GM12874 (cell line): ENCODE measurements around the gene GBGT1.

ENCODE experiments used
- TF ChIP-seq, protein P1 (sequence below): IDR thresholded peaks from 2 replicates; pipeline ENCODE4 v1.5.1; 2011; ENCODE audit warnings: low read depth, mild to moderate bottlenecking, control low read depth, low read length, moderate library complexity; ENCODE audit not compliant: insufficient read depth

Gene GBGT1

DNA sequence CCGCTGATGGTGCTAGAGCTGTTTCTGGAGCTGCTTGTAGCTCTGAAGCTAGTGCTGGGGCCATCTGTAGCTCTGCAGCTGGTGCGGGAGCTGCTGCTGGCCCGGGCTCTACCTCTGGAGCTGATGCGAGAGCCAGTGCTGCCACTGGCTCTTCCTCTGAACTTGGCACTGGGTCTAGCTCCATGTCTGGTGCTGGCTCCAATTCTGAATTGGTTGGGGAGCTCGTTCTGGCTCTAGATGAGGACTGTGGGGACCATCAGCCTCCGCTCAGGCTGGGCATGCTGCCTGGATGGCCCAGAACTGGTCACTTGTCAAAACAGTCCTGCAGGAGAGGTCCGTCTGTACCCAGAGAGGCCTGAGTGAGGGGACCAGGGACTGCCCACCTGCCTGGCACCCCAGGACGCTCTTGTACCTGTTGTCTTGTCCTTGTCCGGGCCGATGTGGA lies 23.9 kb upstream of the GBGT1 start:
- TF ChIP-seq, protein P1, sequence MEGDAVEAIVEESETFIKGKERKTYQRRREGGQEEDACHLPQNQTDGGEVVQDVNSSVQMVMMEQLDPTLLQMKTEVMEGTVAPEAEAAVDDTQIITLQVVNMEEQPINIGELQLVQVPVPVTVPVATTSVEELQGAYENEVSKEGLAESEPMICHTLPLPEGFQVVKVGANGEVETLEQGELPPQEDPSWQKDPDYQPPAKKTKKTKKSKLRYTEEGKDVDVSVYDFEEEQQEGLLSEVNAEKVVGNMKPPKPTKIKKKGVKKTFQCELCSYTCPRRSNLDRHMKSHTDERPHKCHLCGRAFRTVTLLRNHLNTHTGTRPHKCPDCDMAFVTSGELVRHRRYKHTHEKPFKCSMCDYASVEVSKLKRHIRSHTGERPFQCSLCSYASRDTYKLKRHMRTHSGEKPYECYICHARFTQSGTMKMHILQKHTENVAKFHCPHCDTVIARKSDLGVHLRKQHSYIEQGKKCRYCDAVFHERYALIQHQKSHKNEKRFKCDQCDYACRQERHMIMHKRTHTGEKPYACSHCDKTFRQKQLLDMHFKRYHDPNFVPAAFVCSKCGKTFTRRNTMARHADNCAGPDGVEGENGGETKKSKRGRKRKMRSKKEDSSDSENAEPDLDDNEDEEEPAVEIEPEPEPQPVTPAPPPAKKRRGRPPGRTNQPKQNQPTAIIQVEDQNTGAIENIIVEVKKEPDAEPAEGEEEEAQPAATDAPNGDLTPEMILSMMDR: no peak

DNA sequence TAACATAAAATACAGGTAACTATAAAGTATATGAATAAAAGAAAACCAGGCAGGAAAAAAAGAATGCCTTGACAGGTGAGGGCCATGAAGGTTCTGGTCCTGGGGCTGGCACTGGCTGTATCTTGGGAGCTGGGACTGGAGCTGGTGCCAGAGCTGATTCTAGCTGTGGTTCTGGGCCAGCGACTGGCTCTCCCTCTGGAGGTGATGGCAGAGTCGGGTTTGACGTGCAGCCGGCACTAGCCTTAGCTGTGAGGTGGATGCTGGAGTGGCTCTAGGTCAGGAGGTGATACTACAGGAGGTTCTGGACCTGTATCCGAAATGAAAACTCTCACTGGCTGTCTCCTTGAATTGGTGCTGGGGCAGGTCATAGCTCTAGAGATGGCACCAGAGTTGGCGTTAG lies 23.0 kb upstream of the GBGT1 start:
- TF ChIP-seq, protein P1: no peak

DNA sequence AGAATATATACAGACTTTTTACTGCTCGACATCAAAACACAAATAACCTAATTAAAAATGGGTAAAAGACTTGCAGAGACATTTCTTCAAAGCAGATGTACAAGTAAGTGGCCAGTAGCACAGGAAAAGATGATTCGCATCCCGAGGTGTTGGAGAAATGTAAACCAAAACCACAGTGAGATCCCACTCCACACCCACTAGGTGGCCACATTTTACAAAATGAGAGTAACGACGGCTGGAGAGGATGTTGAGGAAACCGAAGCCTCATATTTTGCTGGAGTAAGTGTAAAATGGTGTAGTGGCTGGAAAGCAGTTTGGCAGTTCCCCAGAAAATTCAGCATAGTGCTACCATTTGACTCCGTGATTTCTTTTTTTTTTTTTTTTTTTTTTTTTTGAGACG lies 21.3 kb upstream of the GBGT1 start:
- TF ChIP-seq, protein P1: peak; percentile 28; the same call in 1 of the 2 replicates

DNA sequence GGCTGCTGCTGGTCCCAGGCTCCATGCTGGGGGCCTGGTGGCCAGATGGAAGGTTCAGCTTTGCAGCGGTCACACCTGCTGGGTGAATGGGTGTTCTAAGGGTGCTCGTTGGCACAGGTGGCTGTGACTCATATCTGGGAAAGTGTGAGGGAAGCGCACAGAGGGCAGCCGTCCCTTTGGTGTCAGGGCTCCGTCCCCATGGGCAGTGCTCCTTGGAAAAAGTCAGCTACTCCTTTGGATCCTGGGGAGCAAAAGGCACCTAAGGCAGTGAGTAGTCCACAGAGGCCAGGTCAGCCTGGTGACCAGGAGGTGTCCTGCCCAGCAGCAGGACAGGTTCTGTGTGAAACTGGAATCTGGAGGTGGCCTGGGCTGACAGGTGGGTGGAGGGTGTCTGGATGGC lies 18.4 kb upstream of the GBGT1 start:
- TF ChIP-seq, protein P1: no peak

DNA sequence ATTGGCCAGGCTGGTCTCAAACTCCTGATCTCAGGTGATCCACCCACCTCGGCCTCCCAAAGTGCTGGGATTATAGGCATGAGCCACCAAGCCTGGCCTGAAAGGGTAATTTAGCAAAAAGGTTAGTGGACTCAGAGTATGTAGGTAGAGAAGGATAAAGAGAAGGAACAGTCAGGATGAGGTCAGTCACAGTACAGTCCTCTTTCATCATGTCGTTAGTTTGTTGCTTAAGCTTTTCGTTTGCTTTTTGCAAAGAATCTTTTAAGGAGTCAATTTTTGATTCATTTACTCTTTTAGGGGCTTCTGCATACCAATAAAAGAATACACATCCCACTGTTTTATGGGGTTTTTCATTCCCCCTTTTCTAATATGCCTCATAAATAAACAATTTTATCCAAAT lies 17.8 kb upstream of the GBGT1 start:
- TF ChIP-seq, protein P1: no peak

DNA sequence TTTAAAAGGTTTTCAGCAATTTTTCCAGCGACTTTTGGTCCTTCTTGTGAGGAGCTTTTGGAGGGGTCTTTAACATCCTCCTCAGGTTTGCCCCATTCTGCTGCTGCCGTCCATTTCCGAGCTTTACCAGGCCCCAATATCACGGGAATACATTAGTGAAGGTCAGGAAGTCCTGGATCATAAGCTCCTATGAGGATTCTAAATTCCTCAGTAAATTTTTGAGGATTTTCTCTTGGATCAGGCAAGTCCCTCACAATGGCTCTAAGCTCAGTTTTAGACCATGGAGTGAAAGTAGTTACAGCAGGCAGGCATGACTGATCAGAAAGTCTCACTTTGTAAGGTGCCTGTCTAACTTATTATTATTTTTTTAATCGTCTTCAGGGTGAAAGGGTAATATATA lies 17.2 kb upstream of the GBGT1 start:
- TF ChIP-seq, protein P1: no peak

DNA sequence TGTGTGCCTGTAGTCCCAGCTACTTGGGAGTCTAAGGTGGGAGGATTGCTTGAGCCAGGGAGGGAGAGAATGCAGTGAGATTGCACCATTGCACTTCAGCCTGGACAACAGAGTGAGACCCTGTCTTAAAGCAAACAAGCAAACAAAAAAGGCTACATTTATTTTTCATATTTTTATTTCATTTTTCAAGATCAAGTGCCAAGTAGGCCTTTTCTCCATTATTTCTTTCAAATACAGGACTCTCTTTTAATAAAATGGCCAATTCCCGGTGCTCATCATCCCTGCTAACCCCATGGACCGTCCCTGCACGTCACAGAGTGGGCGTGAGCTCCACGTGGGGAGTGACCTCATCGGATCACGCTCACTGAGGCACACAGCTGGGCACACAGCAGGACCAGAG lies 9.3 kb upstream of the GBGT1 start:
- TF ChIP-seq, protein P1: no peak
